ACC112 (cell line): ENCODE data around the gene LPIN3.

ENCODE experiments used
- H2AFZ ChIP-seq: fragments of 200-600 bp; sonication (generic); one replicate; pipeline ENCODE4 v1.6.0; 2017; ENCODE audit warnings: antibody characterized with exemption, low read length; ENCODE audit not compliant: unreplicated experiment
- H3K27ac ChIP-seq: fragments of 200-600 bp; sonication (generic); 2 replicates; pipeline ENCODE4 v1.5.1; 2014; ENCODE audit warnings: low read depth, mild to moderate bottlenecking, antibody characterized with exemption, low read length, moderate library complexity
- H3K27me3 ChIP-seq: fragments of 200-600 bp; sonication (generic); 2 replicates; pipeline ENCODE4 v1.6.1; 2014; ENCODE audit warnings: mild to moderate bottlenecking, antibody characterized with exemption, low read length, moderate library complexity, mixed read lengths; ENCODE audit not compliant: insufficient read depth
- H3K36me3 ChIP-seq: fragments of 200-600 bp; sonication (generic); 2 replicates; pipeline ENCODE4 v1.6.1; 2016; ENCODE audit warnings: mild to moderate bottlenecking, antibody characterized with exemption, low read length, moderate library complexity, mixed read lengths; ENCODE audit not compliant: insufficient read depth
- H3K4me1 ChIP-seq: fragments of 200-600 bp; sonication (generic); one replicate; pipeline ENCODE4 v1.6.1; 2016; ENCODE audit warnings: low read length, mixed read lengths; ENCODE audit not compliant: insufficient read depth, unreplicated experiment, control insufficient read depth
- H3K4me3 ChIP-seq: fragments of 200-600 bp; sonication (generic); 2 replicates; pipeline ENCODE4 v1.5.1; 2014; ENCODE audit warnings: mild to moderate bottlenecking, low read depth, low read length
- H3K79me2 ChIP-seq: fragments of 200-600 bp; sonication (generic); one replicate; pipeline ENCODE4 v1.6.0; 2016; ENCODE audit warnings: low read length; ENCODE audit not compliant: control insufficient read depth, unreplicated experiment, insufficient read depth

Gene LPIN3

GRCh38 chr20:41352106-41352505 is 11.5 kb downstream of the LPIN3 start:
- Histone ChIP-seq H3K4me3 (no peak overlapping the region), H3K4me1 (no peaks in the 10 kb centered on the region), H3K36me3 (no peaks in the 10 kb centered on the region; the same call in 1 of the 2 replicates), H2AFZ (no peak overlapping the region), H3K79me2 (no peaks in the 10 kb centered on the region), H3K27ac (no peak overlapping the region), H3K27me3 (no peaks in the 10 kb centered on the region)

GRCh38 chr20:41352666-41353065 is 12.0 kb downstream of the LPIN3 start:
- Histone ChIP-seq H3K79me2 (no peaks in the 10 kb centered on the region), H3K4me1 (no peaks in the 10 kb centered on the region), H3K36me3 (no peaks in the 10 kb centered on the region; the same call in 1 of the 2 replicates)

DNA sequence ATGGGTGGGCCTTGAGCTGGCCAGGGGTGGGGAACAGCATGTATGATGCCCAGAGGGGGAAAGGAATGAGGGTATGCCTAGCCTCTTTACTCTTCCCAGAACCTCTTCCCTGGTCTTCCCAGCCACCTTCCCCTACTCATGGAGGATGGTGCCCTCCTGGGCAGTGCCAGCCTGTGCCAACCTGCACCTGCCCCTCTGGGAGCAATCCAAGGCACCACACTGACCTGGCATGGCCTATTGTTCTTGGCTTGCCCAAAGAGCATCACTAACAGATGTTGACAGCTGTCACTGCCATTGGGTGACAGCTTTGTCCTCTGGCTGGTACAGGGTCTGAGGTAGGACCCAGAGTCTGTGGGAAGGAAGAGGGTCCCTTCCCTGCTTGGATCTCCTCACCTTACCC is 12.9 kb downstream of the LPIN3 start:
- Histone ChIP-seq H3K4me1 (no peaks in the 10 kb centered on the region), H3K79me2 (no peaks in the 10 kb centered on the region), H3K27me3 (no peaks in the 10 kb centered on the region), H2AFZ (no peak overlapping the region), H3K4me3 (no peak overlapping the region), H3K36me3 (no peaks in the 10 kb centered on the region; the same call in 1 of the 2 replicates), H3K27ac (no peak overlapping the region)

More at GRCh38 chr20:41352666-41353065, 12.0 kb downstream of the LPIN3 start:
- no peak overlapping the region for H3K27ac ChIP-seq
- H3K4me3 ChIP-seq, result no peak overlapping the region
- H2AFZ ChIP-seq, result no peak overlapping the region
- no peaks in the 10 kb centered on the region for H3K27me3 ChIP-seq

- H3K4me3 ChIP-seq, result no peak overlapping the region
- H3K36me3 ChIP-seq, result no peaks in the 10 kb centered on the region; the same call in 1 of the 2 replicates
- H3K79me2 ChIP-seq, result no peaks in the 10 kb centered on the region
- no peaks in the 10 kb centered on the region for H3K4me1 ChIP-seq
- no peaks in the 10 kb centered on the region for H3K27me3 ChIP-seq
- no peak overlapping the region for H3K27ac ChIP-seq
- no peak overlapping the region for H2AFZ ChIP-seq
These were observed 14.6 kb downstream of the LPIN3 start for GRCh38 chr20:41355192-41355591.

DNA sequence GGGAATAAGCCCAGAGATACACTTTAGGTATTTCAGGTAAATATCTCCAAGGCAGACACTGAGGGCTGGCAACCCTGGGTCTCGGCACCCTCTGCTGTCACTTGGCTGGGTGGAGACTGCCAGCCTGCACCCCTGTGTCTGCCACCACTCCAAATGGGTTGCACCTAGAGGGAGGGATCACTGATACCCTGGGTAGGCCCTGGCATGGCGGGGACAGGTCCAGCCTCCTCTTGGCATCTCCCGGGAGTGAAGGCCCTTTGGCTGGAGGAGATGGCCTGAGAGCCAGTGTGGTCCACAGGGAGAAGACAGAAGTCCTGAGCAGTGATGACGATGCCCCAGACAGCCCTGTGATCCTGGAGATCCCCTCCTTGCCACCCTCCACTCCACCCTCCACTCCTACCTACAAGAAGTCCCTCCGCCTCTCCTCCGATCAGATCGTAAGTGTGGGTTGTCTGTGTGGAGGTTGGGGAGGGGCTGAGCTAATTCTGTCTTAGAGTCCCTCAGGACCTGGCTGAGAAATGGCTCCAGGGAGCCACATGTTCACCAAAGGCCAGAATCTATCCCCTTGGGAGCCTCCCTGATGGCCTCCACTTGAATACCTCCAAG is 15.1 kb downstream of the LPIN3 start:
- no peak overlapping the region for H2AFZ ChIP-seq
- H3K36me3 ChIP-seq, result no peaks in the 10 kb centered on the region; the same call in 1 of the 2 replicates
- no peaks in the 10 kb centered on the region for H3K79me2 ChIP-seq
- no peak overlapping the region for H3K27ac ChIP-seq
- no peak overlapping the region for H3K4me3 ChIP-seq
- no peaks in the 10 kb centered on the region for H3K4me1 ChIP-seq
- no peaks in the 10 kb centered on the region for H3K27me3 ChIP-seq

- H3K27ac ChIP-seq, result no peak overlapping the region
- H2AFZ ChIP-seq, result no peak overlapping the region
- no peaks in the 10 kb centered on the region for H3K4me1 ChIP-seq
- no peaks in the 10 kb centered on the region; the same call in 1 of the 2 replicates for H3K36me3 ChIP-seq
- no peaks in the 10 kb centered on the region for H3K27me3 ChIP-seq
- H3K4me3 ChIP-seq, result no peak overlapping the region
- no peaks in the 10 kb centered on the region for H3K79me2 ChIP-seq
These were observed 16.3 kb downstream of the LPIN3 start for GRCh38 chr20:41356951-41357350.

DNA sequence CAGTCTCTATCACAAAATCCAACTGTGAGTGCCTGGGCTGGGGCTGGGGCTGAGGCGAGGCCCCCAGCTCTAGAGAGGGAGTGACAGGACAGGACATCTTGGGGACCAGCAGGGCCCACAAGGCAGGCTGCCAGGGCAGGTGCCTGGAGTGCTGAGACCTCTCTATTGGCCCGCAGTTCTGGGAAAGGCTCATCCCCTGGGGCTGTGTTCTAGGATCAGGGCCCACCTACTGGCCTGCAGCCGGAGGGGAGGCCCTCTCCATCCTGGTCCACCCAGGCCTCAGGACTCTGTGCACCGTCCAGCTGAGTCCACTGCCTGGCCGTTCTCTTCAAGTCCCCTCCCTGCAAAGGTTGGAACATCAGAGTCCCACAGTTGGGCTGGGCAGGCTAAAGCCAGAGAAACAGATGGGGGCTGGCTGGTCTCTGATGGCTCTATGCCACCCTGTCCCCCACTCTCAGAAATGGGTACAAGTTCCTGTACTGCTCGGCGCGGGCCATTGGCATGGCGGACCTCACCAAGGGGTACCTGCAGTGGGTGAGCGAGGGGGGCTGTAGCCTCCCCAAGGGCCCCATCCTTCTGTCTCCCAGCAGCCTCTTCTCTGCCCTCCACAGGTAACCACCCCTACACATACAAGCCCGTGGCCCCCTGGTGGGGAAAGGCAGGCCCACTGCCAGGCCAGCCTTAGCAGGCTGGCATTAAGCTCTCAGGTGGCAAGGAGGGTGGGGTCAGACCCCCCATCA is 17.0 kb downstream of the LPIN3 start:
- no peaks in the 10 kb centered on the region for H3K79me2 ChIP-seq
- no peaks in the 10 kb centered on the region for H3K27me3 ChIP-seq
- H3K4me1 ChIP-seq, result no peaks in the 10 kb centered on the region
- H2AFZ ChIP-seq, result no peak overlapping the region
- no peak overlapping the region for H3K27ac ChIP-seq
- no peak overlapping the region for H3K4me3 ChIP-seq
- no peaks in the 10 kb centered on the region; the same call in 1 of the 2 replicates for H3K36me3 ChIP-seq

GRCh38 chr20:41358230-41358629 is 17.6 kb downstream of the LPIN3 start:
- no peak overlapping the region for H2AFZ ChIP-seq
- H3K27me3 ChIP-seq, result no peaks in the 10 kb centered on the region
- H3K27ac ChIP-seq, result no peak overlapping the region
- no peaks in the 10 kb centered on the region; the same call in 1 of the 2 replicates for H3K36me3 ChIP-seq
- H3K79me2 ChIP-seq, result no peaks in the 10 kb centered on the region
- H3K4me1 ChIP-seq, result no peaks in the 10 kb centered on the region
- H3K4me3 ChIP-seq, result no peak overlapping the region

DNA sequence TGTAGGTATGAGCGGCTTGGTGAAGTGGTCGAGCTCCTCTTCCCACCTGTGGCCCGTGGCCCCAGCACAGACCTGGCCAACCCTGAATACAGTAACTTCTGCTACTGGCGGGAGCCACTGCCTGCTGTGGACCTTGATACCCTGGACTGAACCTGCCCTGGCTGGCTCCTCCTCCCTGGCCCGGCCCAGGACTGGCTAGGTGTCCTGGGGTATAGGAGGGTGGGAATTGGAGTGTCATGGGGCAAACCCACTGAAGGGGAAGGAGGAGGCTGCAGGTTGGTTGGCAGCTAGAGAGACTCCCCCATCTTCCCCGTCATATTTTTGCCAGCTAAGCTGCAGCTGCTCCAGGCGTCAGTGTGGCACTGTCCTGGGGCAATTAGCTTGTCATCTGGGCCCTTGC is 18.1 kb downstream of the LPIN3 start:
- Histone ChIP-seq H3K79me2 (no peaks in the 10 kb centered on the region), H3K27ac (no peak overlapping the region), H2AFZ (no peak overlapping the region), H3K4me1 (no peaks in the 10 kb centered on the region), H3K4me3 (no peak overlapping the region), H3K27me3 (no peaks in the 10 kb centered on the region), H3K36me3 (no peaks in the 10 kb centered on the region; the same call in 1 of the 2 replicates)

DNA sequence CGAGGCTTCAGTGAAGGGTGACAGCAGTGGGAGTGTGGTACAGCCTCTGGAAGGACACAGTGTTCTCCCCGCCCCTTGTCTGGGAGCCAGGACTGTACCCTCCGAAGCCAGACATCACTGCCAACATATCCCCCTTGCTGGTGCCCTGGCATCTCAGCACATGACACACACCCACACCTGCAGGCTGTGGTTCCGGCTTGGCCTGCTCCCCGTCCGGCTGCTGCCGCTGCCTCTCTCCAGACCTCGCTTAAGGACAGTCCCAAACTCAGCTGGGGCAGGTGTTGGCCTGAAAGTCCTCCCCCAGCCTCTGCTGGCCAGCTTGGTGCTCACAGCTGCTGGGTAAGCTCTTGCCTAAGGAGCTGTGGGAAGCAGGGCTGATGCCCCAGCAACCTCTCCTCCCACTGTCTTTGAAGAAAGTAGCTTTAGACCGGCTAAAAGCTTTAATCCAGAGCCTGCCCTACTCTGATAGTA is 19.0 kb downstream of the LPIN3 start:
- no peak overlapping the region for H2AFZ ChIP-seq
- H3K4me3 ChIP-seq, result no peak overlapping the region
- no peak overlapping the region for H3K27ac ChIP-seq
- no peaks in the 10 kb centered on the region for H3K4me1 ChIP-seq
- H3K36me3 ChIP-seq, result no peaks in the 10 kb centered on the region; the same call in 1 of the 2 replicates
- H3K27me3 ChIP-seq, result no peaks in the 10 kb centered on the region
- H3K79me2 ChIP-seq, result no peaks in the 10 kb centered on the region
